Right lobe of liver (tissue), 6 donors: Measurements from ENCODE around the gene SEPTIN1. TPM values are rescaled to one million over a fixed set of nuclear protein-coding genes. Genes with fewer than 3 reads are reported as not detected.

ENCODE experiments used
- ATAC-seq, 4 donors: fragments of 200-7000 bp; cut with Tn5 transposase; one replicate each; pipeline ENCODE4 v1.9.1; 2020; ENCODE audit warnings: mild to moderate bottlenecking in 4 of 4, moderate library complexity in 4 of 4
- DNase-seq, 3 donors: peaks; one replicate each; pipeline ENCODE4 v3.0.0-alpha.2; 2020
- H3K27ac ChIP-seq, 3 donors: fragments of 200-600 bp; one replicate each; pipeline ENCODE4 v1.8.0; 2022
- H3K27me3 ChIP-seq, 2 donors: fragments of 200-600 bp; one replicate each; pipeline ENCODE4 v1.8.0; 2022
- H3K36me3 ChIP-seq, 4 donors: fragments of 200-600 bp; sonication (generic) in 1 of 4; one replicate each; pipeline versions ENCODE4 v1.5.1 to v1.8.0; 2017 to 2022; ENCODE audit warnings: control low read depth in 1 of 4
- H3K4me1 ChIP-seq, 4 donors: fragments of 200-600 bp; sonication (generic) in 1 of 4; one replicate each; pipeline versions ENCODE4 v1.5.1 to v1.8.0; 2017 to 2022; ENCODE audit warnings: control low read depth in 1 of 4
- H3K4me3 ChIP-seq, 3 donors: fragments of 200-600 bp; one replicate each; pipeline ENCODE4 v1.8.0; 2022
- H3K9me3 ChIP-seq, 4 donors: fragments of 200-600 bp; sonication (generic) in 1 of 4; one replicate each; pipeline versions ENCODE4 v1.5.1 to v1.8.0; 2017 to 2022; ENCODE audit warnings: control low read depth in 1 of 4
- CTCF ChIP-seq, 4 donors: fragments of 200-600 bp in 3 of 4; fragments of 450-650 bp in 1 of 4; IDR thresholded peaks; one replicate each; pipeline versions ENCODE4 v1.5.1 to v1.8.0; 2016 to 2022; ENCODE audit warnings: antibody characterized with exemption in 4 of 4, mild to moderate bottlenecking in 2 of 4
- POLR2A ChIP-seq: fragments of 450-650 bp; IDR thresholded peaks from one replicate; pipeline ENCODE4 v1.6.1; 2017; ENCODE audit warnings: antibody characterized with exemption, mild to moderate bottlenecking
- WGBS: methylation state at CpG from one replicate; pipeline ENCODE4 v1.1.6; 2018; ENCODE audit warnings: low coverage, low lambda C conversion rate; ENCODE audit not compliant: insufficient coverage; ENCODE audit errors: missing lambda C conversion rate; 5-methylcytosine and 5-hydroxymethylcytosine counted together
- intact Hi-C, 2 donors: fragments of 100-400 bp; cut with DNase I; formaldehyde crosslinking; loops; one replicate each; pipeline versions ENCODE4 v1.11.2 to v1.14.1; 2022
- total RNA-seq, 6 experiments: library from RNA; depleted of rRNA in 2 of 6; stranded (reverse); fragments of >200 nt in 2 of 6; fragmentation: NEBNext Ultra II Directional in 3 of 6; extraction: Animal tissue kit (Norgen Biotek cat#: 25700) in 3 of 6; gene quantifications; one replicate each; pipeline versions ENCODE4 v1.1.0 to v1.2.4, GENCODE V29; 2016 to 2023
- donor health status: DM: no; HTN: yes; CAD: no.
- donor health status: DM: no; HTN: no; CAD: no.
- donor health status: DM: no; HTN: no; CAD: no.
- donor health status: DM: no; HTN: yes; CAD: no.
- donor health status: DM: no; HTN: yes; CAD: no.

Gene SEPTIN1
- total RNA-seq, 6 experiments from 2014 or later, result 0.12 to 1.7 (median 0.93) TPM

- DNase-seq (peak in 1 of 3 donors; percentile 20), ATAC-seq (no peak)
- Histone ChIP-seq H3K27ac (no peak overlapping the region), H3K27me3 (no peaks in the 10 kb centered on the region), H3K4me3 (no peak overlapping the region), H3K36me3 (peaks cover 0 to 26% (median 6%) of the 10 kb centered on the region in 4 donors), H3K9me3 (no peaks in the 10 kb centered on the region), H3K4me1 (peaks cover 0 to 22% (median 6%) of the 10 kb centered on the region in 4 donors)
- WGBS, result 57% methylated on average over 3 of the region's 28 CpGs
- TF ChIP-seq POLR2A, result no peak
- TF ChIP-seq CTCF (IDR thresholded peaks at IDR 0.05), result no peak
- intact Hi-C loops, result no loop called here
Observed at GRCh38 chr16:30358990-30359870, 23.1 kb downstream of the SEPTIN1 start.

GRCh38 chr16:30358577-30358936 lies 23.8 kb downstream of the SEPTIN1 start:
- Histone ChIP-seq H3K27ac (no peak overlapping the region), H3K27me3 (no peaks in the 10 kb centered on the region), H3K4me3 (no peak overlapping the region), H3K36me3 (peaks cover 0 to 26% (median 6%) of the 10 kb centered on the region in 4 donors), H3K4me1 (peaks cover 0 to 27% (median 10%) of the 10 kb centered on the region in 4 donors), H3K9me3 (no peaks in the 10 kb centered on the region)
- no peak for TF ChIP-seq POLR2A
- no peak for TF ChIP-seq CTCF (IDR thresholded peaks at IDR 0.05)
- intact Hi-C loops, result no loop called here
- peak in 1 of 3 donors; percentile 19 for DNase-seq
- WGBS, result 100% methylated on average over 2 of the region's 9 CpGs
- ATAC-seq, result no peak

GRCh38 chr16:30357715-30358576 lies 24.4 kb downstream of the SEPTIN1 start:
- Histone ChIP-seq H3K36me3 (peaks cover 0 to 26% (median 6%) of the 10 kb centered on the region in 4 donors), H3K9me3 (no peaks in the 10 kb centered on the region), H3K27ac (no peak overlapping the region), H3K4me1 (peaks cover 0 to 27% (median 11%) of the 10 kb centered on the region in 4 donors), H3K27me3 (no peaks in the 10 kb centered on the region), H3K4me3 (no peak overlapping the region)
- 90% methylated on average over 9 of the region's 37 CpGs for WGBS
- TF ChIP-seq CTCF (IDR thresholded peaks at IDR 0.05), result no peak
- no peak for TF ChIP-seq POLR2A
- intact Hi-C loops, result no loop called here
- DNase-seq (peak in 2 of 3 donors; percentile 19 to 51), ATAC-seq (no peak)

GRCh38 chr16:30357085-30357714 lies 25.2 kb downstream of the SEPTIN1 start:
- DNase-seq (peak in 1 of 3 donors; percentile 40), ATAC-seq (no peak)
- Histone ChIP-seq H3K36me3 (peaks cover 0 to 19% (median 6%) of the 10 kb centered on the region in 4 donors), H3K9me3 (no peaks in the 10 kb centered on the region), H3K27me3 (no peaks in the 10 kb centered on the region), H3K4me1 (peaks cover 0 to 34% (median 15%) of the 10 kb centered on the region in 4 donors), H3K4me3 (no peak overlapping the region), H3K27ac (no peak overlapping the region)
- intact Hi-C loops, result no loop called here
- no peak for TF ChIP-seq CTCF (IDR thresholded peaks at IDR 0.05)
- no peak for TF ChIP-seq POLR2A
- 43% methylated on average over 3 of the region's 5 CpGs for WGBS
